GM18873 (cell line): ENCODE measurements around the gene FAM89B.

Experiments used
- ATAC-seq: cut with Tn5 transposase; IDR thresholded peaks from one replicate; pipeline ENCODE4 v1.9.1; 2021; ENCODE audit warnings: mild to moderate bottlenecking, moderate library complexity, moderate number of reproducible peaks; ENCODE audit not compliant: unreplicated experiment, low FRiP score

FAM89B gene

GRCh38 chr11:65538915-65539743 lies 33.2 kb upstream of the FAM89B start:
- ATAC-seq, result no peak

- ATAC-seq, result no peak
Observed at GRCh38 chr11:65539744-65540289, 32.5 kb upstream of the FAM89B start.

GRCh38 chr11:65540290-65541092 lies 31.8 kb upstream of the FAM89B start:
- peak; percentile 37 for ATAC-seq

- no peak for ATAC-seq
Observed at GRCh38 chr11:65541093-65541982, 31.0 kb upstream of the FAM89B start.

GRCh38 chr11:65542738-65543390 lies 29.5 kb upstream of the FAM89B start:
- no peak for ATAC-seq

- no peak for ATAC-seq
Observed at GRCh38 chr11:65545853-65546216, 26.5 kb upstream of the FAM89B start.

- peak; percentile 46 for ATAC-seq
Observed at GRCh38 chr11:65546217-65546958, 25.9 kb upstream of the FAM89B start.

- ATAC-seq, result no peak
Observed at GRCh38 chr11:65547446-65548125, 24.8 kb upstream of the FAM89B start.

GRCh38 chr11:65548395-65548794 lies 23.9 kb upstream of the FAM89B start:
- no peak for ATAC-seq

GRCh38 chr11:65549096-65549495 lies 23.2 kb upstream of the FAM89B start:
- ATAC-seq, result no peak

GRCh38 chr11:65551572-65552387 lies 20.6 kb upstream of the FAM89B start:
- ATAC-seq, result no peak

GRCh38 chr11:65552388-65552951 lies 19.9 kb upstream of the FAM89B start:
- ATAC-seq, result no peak

GRCh38 chr11:65553301-65554001 lies 18.9 kb upstream of the FAM89B start:
- ATAC-seq, result no peak

GRCh38 chr11:65554057-65554818 lies 18.1 kb upstream of the FAM89B start:
- ATAC-seq, result no peak

GRCh38 chr11:65554842-65555430 lies 17.4 kb upstream of the FAM89B start:
- ATAC-seq, result no peak

- no peak for ATAC-seq
Observed at GRCh38 chr11:65555693-65556231, 16.6 kb upstream of the FAM89B start.
